Gastroesophageal sphincter (tissue), 3 donors: ENCODE measurements around the gene PPP2R2B.

Source experiments
- CTCF ChIP-seq, 4 experiments: fragments of 200-600 bp in 2 of 4; fragments of 450-650 bp in 2 of 4; sonication (generic) in 1 of 4; IDR thresholded peaks; one replicate each; pipeline ENCODE4 v1.5.1; 2017 to 2019; ENCODE audit warnings: antibody characterized with exemption in 4 of 4, mild to moderate bottlenecking in 2 of 4, moderate library complexity in 2 of 4
- POLR2AphosphoS5 ChIP-seq: sonication (generic); formaldehyde crosslinking; IDR thresholded peaks from one replicate; pipeline ENCODE4 v1.6.1; 2017; ENCODE audit warnings: antibody characterized with exemption

GRCh38 chr5:146821732-146822131 lies 56.8 kb downstream of the PPP2R2B start:
- TF ChIP-seq CTCF (IDR thresholded peaks at IDR 0.05), result no peak
- no peak for TF ChIP-seq POLR2AphosphoS5
